ENCODE data around the gene KXD1.
"Not testable (repeated sequence)": the region's sequence is repeated elsewhere in the genome, so short reads cannot be mapped to it uniquely, and the experiment has no call there.

KXD1 gene

GRCh38 chr19:18522124-18522861, 35.4 kb upstream of the KXD1 start:
- CTCF ChIA-PET = interaction anchor here (1.1 to 5.0 kb wide), 9 partner anchors 16 to 66 kb away, joined by 3 to 32 read pairs (median 17); partner anchors contain the start of genes REX1BD and UBA52
- no peaks in the 10 kb centered on the region for H3K9me3 Mint-ChIP-seq
- no peaks in the 10 kb centered on the region for H3K27me3 Mint-ChIP-seq
- peaks cover 26% of the 10 kb centered on the region for H3K4me1 Mint-ChIP-seq
- peak overlapping the region; percentile 98 for H3K4me3 Mint-ChIP-seq
- H3K27ac Mint-ChIP-seq = peak overlapping the region; percentile 89
- DNase-seq = peak; percentile 100
- peaks cover 6% of the 10 kb centered on the region for H3K36me3 Mint-ChIP-seq

GRCh38 chr19:18522862-18523440, 34.7 kb upstream of the KXD1 start:
- CTCF ChIA-PET = interaction anchor here (1.1 to 4.4 kb wide), 6 partner anchors 16 to 65 kb away, joined by 3 to 20 read pairs (median 8); partner anchors contain the start of gene REX1BD
- H3K27me3 Mint-ChIP-seq, H3K36me3 Mint-ChIP-seq, DNase-seq, H3K9me3 Mint-ChIP-seq: not testable (repeated sequence)
- Mint-ChIP-seq H3K4me3 (peak overlapping the region; percentile 98), H3K27ac (peak overlapping the region; percentile 89), H3K4me1 (peaks cover 26% of the 10 kb centered on the region)

GRCh38 chr19:18523841-18524240, 33.8 kb upstream of the KXD1 start:
- Mint-ChIP-seq H3K9me3 (no peaks in the 10 kb centered on the region), H3K4me3 (no peak overlapping the region), H3K27me3 (no peaks in the 10 kb centered on the region), H3K27ac (peak overlapping the region; percentile 52), H3K4me1 (peaks cover 26% of the 10 kb centered on the region), H3K36me3 (peaks cover 6% of the 10 kb centered on the region)
- CTCF ChIA-PET = interaction anchor here (1.3 to 2.2 kb wide), 2 partner anchors 63 to 64 kb away, joined by 3 to 7 read pairs; partner anchors contain the start of gene REX1BD
- no peak for DNase-seq

GRCh38 chr19:18526316-18526715, 31.4 kb upstream of the KXD1 start:
- no peak overlapping the region for H3K27ac Mint-ChIP-seq
- H3K4me1 Mint-ChIP-seq = peaks cover 17% of the 10 kb centered on the region
- no peak for DNase-seq
- H3K36me3 Mint-ChIP-seq = peaks cover 2% of the 10 kb centered on the region
- CTCF ChIA-PET = interaction anchor here (0.6 to 1.0 kb wide), 2 partner anchors 35 to 60 kb away, joined by 3 to 4 read pairs; no protein-coding TSS in a partner anchor
- no peak overlapping the region for H3K4me3 Mint-ChIP-seq
- no peaks in the 10 kb centered on the region for H3K9me3 Mint-ChIP-seq
- H3K27me3 Mint-ChIP-seq = no peaks in the 10 kb centered on the region

- Mint-ChIP-seq H3K36me3 (peaks cover 10% of the 10 kb centered on the region), H3K27me3 (no peaks in the 10 kb centered on the region), H3K27ac (no peak overlapping the region), H3K9me3 (no peaks in the 10 kb centered on the region), H3K4me1 (peaks cover 3% of the 10 kb centered on the region), H3K4me3 (no peak overlapping the region)
- no peak for DNase-seq
- CTCF ChIA-PET = no interaction called here
Measured at GRCh38 chr19:18529782-18530181, 27.9 kb upstream of the KXD1 start.

GRCh38 chr19:18531485-18531884, 26.2 kb upstream of the KXD1 start:
- no peak for DNase-seq
- H3K27me3 Mint-ChIP-seq = no peaks in the 10 kb centered on the region
- no peaks in the 10 kb centered on the region for H3K9me3 Mint-ChIP-seq
- no peak overlapping the region for H3K27ac Mint-ChIP-seq
- no peak overlapping the region for H3K4me3 Mint-ChIP-seq
- CTCF ChIA-PET = interaction anchor here (1.0 to 1.3 kb wide), 2 partner anchors 11 to 12 kb away, joined by 3 to 4 read pairs; partner anchors contain the start of gene FKBP8
- H3K4me1 Mint-ChIP-seq = peaks cover 3% of the 10 kb centered on the region
- H3K36me3 Mint-ChIP-seq = peaks cover 13% of the 10 kb centered on the region

GRCh38 chr19:18532168-18532890, 25.3 kb upstream of the KXD1 start:
- no peaks in the 10 kb centered on the region for H3K27me3 Mint-ChIP-seq
- no peak for DNase-seq
- H3K27ac Mint-ChIP-seq = no peak overlapping the region

GRCh38 chr19:18533058-18533457, 24.6 kb upstream of the KXD1 start:
- Mint-ChIP-seq H3K4me3 (no peak overlapping the region), H3K27ac (no peak overlapping the region), H3K4me1 (peaks cover 3% of the 10 kb centered on the region), H3K9me3 (no peaks in the 10 kb centered on the region), H3K27me3 (no peaks in the 10 kb centered on the region), H3K36me3 (peaks cover 22% of the 10 kb centered on the region)
- CTCF ChIA-PET = interaction anchor here (0.5 kb wide), 1 partner anchor 353 kb away, joined by 4 read pairs; no protein-coding TSS in a partner anchor
- no peak for DNase-seq

More at GRCh38 chr19:18532168-18532890, 25.3 kb upstream of the KXD1 start:
- H3K4me3 Mint-ChIP-seq = no peak overlapping the region
- peaks cover 18% of the 10 kb centered on the region for H3K36me3 Mint-ChIP-seq
- CTCF ChIA-PET = interaction anchor here (0.5 to 1.0 kb wide), 3 partner anchors 12 to 352 kb away, joined by 3 to 5 read pairs (median 4); partner anchors contain the start of gene FKBP8
- H3K4me1 Mint-ChIP-seq = peaks cover 3% of the 10 kb centered on the region
- no peaks in the 10 kb centered on the region for H3K9me3 Mint-ChIP-seq

- CTCF ChIA-PET = no interaction called here
- peaks cover 7% of the 10 kb centered on the region for H3K4me1 Mint-ChIP-seq
- H3K27ac Mint-ChIP-seq = no peak overlapping the region
- peaks cover 31% of the 10 kb centered on the region for H3K36me3 Mint-ChIP-seq
- H3K27me3 Mint-ChIP-seq = no peaks in the 10 kb centered on the region
- H3K4me3 Mint-ChIP-seq = no peak overlapping the region
- DNase-seq = no peak
- H3K9me3 Mint-ChIP-seq = no peaks in the 10 kb centered on the region
Measured at GRCh38 chr19:18536475-18536874, 21.2 kb upstream of the KXD1 start.

GRCh38 chr19:18537431-18537830, 20.2 kb upstream of the KXD1 start:
- Mint-ChIP-seq H3K4me1 (peaks cover 15% of the 10 kb centered on the region), H3K36me3 (peaks cover 30% of the 10 kb centered on the region)

GRCh38 chr19:18538115-18538514, 19.6 kb upstream of the KXD1 start:
- Mint-ChIP-seq H3K27ac (no peak overlapping the region), H3K27me3 (no peaks in the 10 kb centered on the region), H3K4me3 (no peak overlapping the region), H3K4me1 (peaks cover 18% of the 10 kb centered on the region), H3K36me3 (peaks cover 27% of the 10 kb centered on the region), H3K9me3 (no peaks in the 10 kb centered on the region)
- CTCF ChIA-PET = no interaction called here
- no peak for DNase-seq

More at GRCh38 chr19:18537431-18537830, 20.2 kb upstream of the KXD1 start:
- Mint-ChIP-seq H3K27ac (no peak overlapping the region), H3K9me3 (no peaks in the 10 kb centered on the region), H3K27me3 (no peaks in the 10 kb centered on the region), H3K4me3 (no peak overlapping the region)
- CTCF ChIA-PET = no interaction called here
- DNase-seq = no peak

- peaks cover 25% of the 10 kb centered on the region for H3K36me3 Mint-ChIP-seq
- peaks cover 24% of the 10 kb centered on the region for H3K4me1 Mint-ChIP-seq
- H3K27me3 Mint-ChIP-seq = no peaks in the 10 kb centered on the region
- H3K27ac Mint-ChIP-seq = no peak overlapping the region
- DNase-seq = no peak
- H3K9me3 Mint-ChIP-seq = no peaks in the 10 kb centered on the region
- CTCF ChIA-PET = no interaction called here
- no peak overlapping the region for H3K4me3 Mint-ChIP-seq
Measured at GRCh38 chr19:18539372-18539771, 18.3 kb upstream of the KXD1 start.

GRCh38 chr19:18540200-18540599, 17.5 kb upstream of the KXD1 start:
- H3K27ac Mint-ChIP-seq, DNase-seq, H3K9me3 Mint-ChIP-seq, H3K4me3 Mint-ChIP-seq, CTCF ChIA-PET, H3K27me3 Mint-ChIP-seq: not testable (repeated sequence)
- Mint-ChIP-seq H3K36me3 (peaks cover 23% of the 10 kb centered on the region), H3K4me1 (peaks cover 33% of the 10 kb centered on the region)
